ACC112 (cell line): ENCODE results near the gene SCARF2.
"Not testable (repeated sequence)": the region's sequence is repeated elsewhere in the genome, so short reads cannot be mapped to it uniquely, and the experiment has no call there.

ENCODE experiments used
- H2AFZ ChIP-seq: fragments of 200-600 bp; sonication (generic); one replicate; pipeline ENCODE4 v1.6.0; 2017; ENCODE audit warnings: antibody characterized with exemption, low read length; ENCODE audit not compliant: unreplicated experiment
- H3K27ac ChIP-seq: fragments of 200-600 bp; sonication (generic); 2 replicates; pipeline ENCODE4 v1.5.1; 2014; ENCODE audit warnings: low read depth, mild to moderate bottlenecking, antibody characterized with exemption, low read length, moderate library complexity
- H3K27me3 ChIP-seq: fragments of 200-600 bp; sonication (generic); 2 replicates; pipeline ENCODE4 v1.6.1; 2014; ENCODE audit warnings: mild to moderate bottlenecking, antibody characterized with exemption, low read length, moderate library complexity, mixed read lengths; ENCODE audit not compliant: insufficient read depth
- H3K36me3 ChIP-seq: fragments of 200-600 bp; sonication (generic); 2 replicates; pipeline ENCODE4 v1.6.1; 2016; ENCODE audit warnings: mild to moderate bottlenecking, antibody characterized with exemption, low read length, moderate library complexity, mixed read lengths; ENCODE audit not compliant: insufficient read depth
- H3K4me1 ChIP-seq: fragments of 200-600 bp; sonication (generic); one replicate; pipeline ENCODE4 v1.6.1; 2016; ENCODE audit warnings: low read length, mixed read lengths; ENCODE audit not compliant: insufficient read depth, unreplicated experiment, control insufficient read depth
- H3K4me3 ChIP-seq: fragments of 200-600 bp; sonication (generic); 2 replicates; pipeline ENCODE4 v1.5.1; 2014; ENCODE audit warnings: mild to moderate bottlenecking, low read depth, low read length
- H3K79me2 ChIP-seq: fragments of 200-600 bp; sonication (generic); one replicate; pipeline ENCODE4 v1.6.0; 2016; ENCODE audit warnings: low read length; ENCODE audit not compliant: control insufficient read depth, unreplicated experiment, insufficient read depth

SCARF2 gene

DNA sequence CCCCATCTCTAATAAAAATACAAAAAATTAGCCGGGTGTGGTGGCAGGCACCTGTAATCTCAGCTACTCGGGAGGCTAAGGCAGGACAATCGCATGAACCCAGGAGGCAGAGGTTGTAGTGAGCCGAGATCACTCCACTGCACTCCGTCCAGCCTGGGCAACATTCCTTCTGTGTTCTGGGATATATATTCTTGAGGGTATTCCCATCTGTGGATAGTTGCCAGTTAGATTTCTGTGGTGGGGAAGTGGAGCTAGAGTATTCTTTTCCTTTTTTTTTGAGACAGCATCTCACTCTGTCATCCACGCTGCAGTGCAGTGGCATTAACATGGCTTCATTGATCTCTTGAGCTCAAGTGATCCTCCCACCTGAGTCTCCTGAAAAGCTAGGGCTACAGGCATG lies 52.8 kb downstream of the SCARF2 start:
- peaks cover 4% of the 10 kb centered on the region; the same call in 1 of the 2 replicates for H3K27me3 ChIP-seq
- H3K36me3 ChIP-seq = no peaks in the 10 kb centered on the region
- H2AFZ ChIP-seq = no peak overlapping the region
- no peak overlapping the region for H3K4me3 ChIP-seq
- no peaks in the 10 kb centered on the region for H3K4me1 ChIP-seq
- H3K79me2 ChIP-seq = no peaks in the 10 kb centered on the region
- H3K27ac ChIP-seq = no peak overlapping the region

DNA sequence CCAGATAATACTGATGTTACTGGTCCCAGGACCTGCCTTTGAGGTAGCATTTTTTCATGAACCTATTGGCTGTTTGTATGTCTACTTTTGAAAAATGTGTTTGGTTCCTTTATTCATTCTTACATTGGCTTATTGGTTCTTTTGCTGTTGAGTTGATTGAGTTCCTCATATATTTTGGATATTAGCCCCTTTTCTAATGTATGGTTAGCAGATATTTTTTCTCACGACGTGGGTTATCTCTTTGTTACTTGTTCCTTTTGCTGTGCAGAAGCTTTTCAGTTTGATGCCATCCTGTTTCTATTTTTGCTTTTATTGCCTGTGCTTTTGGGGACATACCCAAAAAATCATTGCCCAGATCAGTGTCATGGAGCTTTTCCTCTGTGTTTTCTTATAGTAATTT lies 53.5 kb downstream of the SCARF2 start:
- no peaks in the 10 kb centered on the region for H3K4me1 ChIP-seq
- no peaks in the 10 kb centered on the region for H3K79me2 ChIP-seq
- H3K27me3 ChIP-seq = peaks cover 4% of the 10 kb centered on the region; the same call in 1 of the 2 replicates
- H3K36me3 ChIP-seq = no peaks in the 10 kb centered on the region
- H3K27ac ChIP-seq = no peak overlapping the region
- no peak overlapping the region for H2AFZ ChIP-seq
- H3K4me3 ChIP-seq = no peak overlapping the region

DNA sequence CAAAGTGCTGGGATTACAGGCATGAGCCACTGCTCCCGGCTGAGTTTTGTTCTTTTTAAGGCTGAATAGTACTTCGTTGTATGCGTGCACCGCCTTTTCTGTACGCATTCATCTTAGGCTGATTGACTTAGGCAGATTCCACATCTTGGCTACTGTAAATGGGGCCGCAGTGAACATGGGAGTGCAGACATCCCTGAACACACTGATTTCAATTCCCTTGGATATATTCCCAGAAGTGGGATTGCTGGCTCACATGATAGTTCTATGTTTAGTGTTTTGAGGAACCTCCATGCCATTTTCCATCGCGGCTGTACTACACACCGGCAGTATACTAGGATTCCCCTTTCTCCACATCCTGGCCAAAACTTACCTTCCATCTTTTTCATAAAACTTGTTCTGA lies 54.1 kb downstream of the SCARF2 start:
- no peaks in the 10 kb centered on the region for H3K36me3 ChIP-seq
- no peaks in the 10 kb centered on the region for H3K79me2 ChIP-seq
- H2AFZ ChIP-seq = no peak overlapping the region
- H3K4me3 ChIP-seq = no peak overlapping the region
- H3K27ac ChIP-seq = no peak overlapping the region
- no peaks in the 10 kb centered on the region for H3K4me1 ChIP-seq
- H3K27me3 ChIP-seq = peaks cover 4% of the 10 kb centered on the region; the same call in 1 of the 2 replicates

DNA sequence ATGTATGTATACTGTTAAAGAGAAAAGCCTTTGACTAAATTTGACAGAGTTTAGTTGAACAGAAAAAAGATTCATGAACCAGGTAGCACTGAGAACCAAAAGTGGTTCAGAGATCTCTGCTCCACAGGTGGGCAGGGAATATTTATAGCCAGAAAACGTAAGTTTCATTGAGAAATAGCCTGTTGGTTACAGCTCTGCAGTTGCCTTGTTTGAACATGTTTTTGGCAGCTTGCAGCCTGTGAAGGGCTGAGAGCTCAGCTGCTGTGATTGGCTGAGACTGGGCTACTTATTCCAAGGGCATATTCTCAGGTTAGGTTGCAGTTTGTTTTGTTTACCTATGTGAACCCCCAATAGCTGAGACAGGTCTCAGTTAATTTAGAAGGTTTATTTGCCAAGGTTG lies 57.1 kb downstream of the SCARF2 start:
- H2AFZ ChIP-seq = no peak overlapping the region
- no peak overlapping the region for H3K4me3 ChIP-seq
- H3K36me3 ChIP-seq = no peaks in the 10 kb centered on the region
- H3K27ac ChIP-seq = no peak overlapping the region
- no peaks in the 10 kb centered on the region for H3K4me1 ChIP-seq
- H3K27me3 ChIP-seq = peaks cover 4% of the 10 kb centered on the region; the same call in 1 of the 2 replicates
- H3K79me2 ChIP-seq = no peaks in the 10 kb centered on the region

DNA sequence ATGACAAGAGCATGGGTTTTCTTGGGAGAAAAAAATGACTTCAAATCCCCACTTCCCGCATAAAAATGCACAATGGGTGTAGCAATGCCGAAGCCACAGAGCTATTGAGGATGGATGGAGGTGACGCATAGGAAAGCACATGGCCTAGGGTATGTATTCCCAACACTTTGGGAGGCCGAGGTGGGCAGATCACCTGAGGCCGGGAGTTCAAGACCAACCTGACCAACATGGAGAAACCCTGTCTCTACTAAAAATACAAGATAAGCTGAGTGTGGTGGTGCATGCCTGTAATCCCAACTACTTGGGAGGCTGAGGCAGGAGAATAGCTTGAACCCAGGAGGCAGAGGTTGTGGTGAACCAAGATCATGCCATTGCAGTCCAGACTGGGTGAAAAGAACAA lies 58.9 kb downstream of the SCARF2 start:
- not testable (repeated sequence) for H3K4me1 ChIP-seq, H3K27ac ChIP-seq, H2AFZ ChIP-seq, H3K36me3 ChIP-seq, H3K4me3 ChIP-seq, H3K79me2 ChIP-seq, H3K27me3 ChIP-seq

DNA sequence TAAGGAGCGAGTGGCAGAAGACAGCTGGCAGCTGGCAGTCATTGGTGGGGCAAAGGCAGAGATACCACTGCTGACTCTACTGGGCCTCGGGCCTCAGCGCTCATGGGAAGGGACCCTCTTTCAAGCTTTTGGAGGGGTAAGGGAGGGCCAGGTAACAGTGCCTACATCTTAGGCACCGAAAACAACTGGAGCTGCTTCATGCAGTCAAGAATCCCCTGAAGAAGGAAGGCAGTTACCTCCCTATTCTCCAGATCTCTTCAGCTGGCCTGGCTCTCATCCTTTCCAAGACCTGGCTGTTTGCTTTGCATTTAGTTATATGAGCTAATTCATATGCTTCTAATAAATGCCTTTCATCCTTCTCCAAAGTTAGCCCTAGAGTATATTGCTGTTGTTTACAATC lies 59.5 kb downstream of the SCARF2 start:
- Histone ChIP-seq H3K27ac (no peak overlapping the region), H3K79me2 (no peaks in the 10 kb centered on the region), H3K4me3 (no peak overlapping the region), H3K4me1 (no peaks in the 10 kb centered on the region), H3K27me3 (no peaks in the 10 kb centered on the region), H2AFZ (no peak overlapping the region), H3K36me3 (no peaks in the 10 kb centered on the region)

DNA sequence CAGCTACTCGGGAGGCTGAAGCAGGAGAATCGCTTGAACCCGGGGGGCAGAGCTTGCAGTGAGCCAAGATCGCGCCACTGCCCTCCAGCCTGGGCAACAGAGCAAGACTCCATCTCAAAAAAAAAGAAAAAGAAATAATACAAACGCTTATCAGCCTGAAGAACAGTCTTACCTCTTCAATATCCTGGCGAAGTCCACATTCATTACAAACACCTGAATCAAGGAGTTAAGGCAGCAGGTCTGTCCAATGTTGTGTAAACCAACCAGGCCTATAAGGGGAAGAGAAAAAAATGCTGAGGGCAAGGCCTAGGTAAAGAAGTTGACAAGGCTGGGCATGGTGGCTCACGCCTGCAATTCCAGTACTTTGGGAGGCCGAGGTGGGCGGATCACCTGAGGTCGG lies 60.6 kb downstream of the SCARF2 start:
- H3K36me3 ChIP-seq, H3K4me1 ChIP-seq, H3K4me3 ChIP-seq, H3K27ac ChIP-seq, H2AFZ ChIP-seq, H3K79me2 ChIP-seq, H3K27me3 ChIP-seq: not testable (repeated sequence)

DNA sequence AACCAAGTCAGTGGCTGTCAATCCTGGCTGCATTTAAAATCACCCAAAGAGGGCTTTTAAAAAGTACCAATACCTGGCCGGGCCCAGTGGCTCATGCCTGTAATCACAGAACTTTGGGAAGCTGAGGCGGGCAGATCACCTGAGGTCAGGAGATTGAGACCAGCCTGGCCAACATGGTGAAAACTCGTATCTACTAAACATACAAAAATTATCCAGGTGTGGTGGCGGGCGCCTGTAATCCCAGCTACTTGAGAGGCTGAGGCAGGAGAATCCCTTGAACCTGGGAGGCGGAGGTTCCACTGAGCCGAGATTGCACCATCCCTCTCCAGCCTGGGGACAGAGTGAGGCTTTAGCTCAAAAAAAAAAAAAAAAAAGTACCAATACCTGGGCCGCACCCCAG lies 61.3 kb downstream of the SCARF2 start:
- not testable (repeated sequence) for H3K27me3 ChIP-seq, H3K4me3 ChIP-seq, H3K27ac ChIP-seq, H3K79me2 ChIP-seq, H3K36me3 ChIP-seq, H3K4me1 ChIP-seq, H2AFZ ChIP-seq
